Progenitor cell of endocrine pancreas (in vitro differentiated cells): ENCODE data around the gene RNF152. TPM values are rescaled to one million over a fixed set of nuclear protein-coding genes. Genes with fewer than 3 reads are reported as not detected.

Experiments used
- DNase-seq: peaks from one replicate; pipeline ENCODE4 v3.0.0; 2021; ENCODE audit warnings: low spot score; ENCODE audit not compliant: unreplicated experiment
- H3K27ac Mint-ChIP-seq: 2 replicates; pipeline ENCODE4 v1.8.0; 2021; ENCODE audit warnings: mild to moderate bottlenecking, moderate library complexity, mixed read lengths
- H3K27me3 Mint-ChIP-seq: 2 replicates; pipeline ENCODE4 v1.8.0; 2021; ENCODE audit warnings: mixed read lengths
- H3K36me3 Mint-ChIP-seq: 2 replicates; pipeline ENCODE4 v1.8.0; 2022; ENCODE audit warnings: mixed read lengths; ENCODE audit not compliant: insufficient read depth
- H3K4me1 Mint-ChIP-seq: 2 replicates; pipeline ENCODE4 v1.8.0; 2021; ENCODE audit warnings: low read depth, mixed read lengths
- H3K4me3 Mint-ChIP-seq: 2 replicates; pipeline ENCODE4 v1.8.0; 2021; ENCODE audit warnings: low read depth, mild to moderate bottlenecking, moderate library complexity, mixed read lengths
- H3K9me3 Mint-ChIP-seq: 2 replicates; pipeline ENCODE4 v1.8.0; 2021; ENCODE audit warnings: low read depth, mixed read lengths
- CTCF ChIP-seq: fragments of 200-600 bp; sonication (generic); IDR thresholded peaks from one replicate; pipeline ENCODE4 v1.5.0; 2021; ENCODE audit warnings: antibody characterized with exemption, mild to moderate bottlenecking; ENCODE audit not compliant: unreplicated experiment
- total RNA-seq: library from RNA; stranded (reverse); gene quantifications from 2 replicates; pipeline ENCODE4 v1.2.1, GENCODE V29; 2021

RNF152 gene
- total RNA-seq, 1 donor from 2014 or later = 32.0 TPM

DNA sequence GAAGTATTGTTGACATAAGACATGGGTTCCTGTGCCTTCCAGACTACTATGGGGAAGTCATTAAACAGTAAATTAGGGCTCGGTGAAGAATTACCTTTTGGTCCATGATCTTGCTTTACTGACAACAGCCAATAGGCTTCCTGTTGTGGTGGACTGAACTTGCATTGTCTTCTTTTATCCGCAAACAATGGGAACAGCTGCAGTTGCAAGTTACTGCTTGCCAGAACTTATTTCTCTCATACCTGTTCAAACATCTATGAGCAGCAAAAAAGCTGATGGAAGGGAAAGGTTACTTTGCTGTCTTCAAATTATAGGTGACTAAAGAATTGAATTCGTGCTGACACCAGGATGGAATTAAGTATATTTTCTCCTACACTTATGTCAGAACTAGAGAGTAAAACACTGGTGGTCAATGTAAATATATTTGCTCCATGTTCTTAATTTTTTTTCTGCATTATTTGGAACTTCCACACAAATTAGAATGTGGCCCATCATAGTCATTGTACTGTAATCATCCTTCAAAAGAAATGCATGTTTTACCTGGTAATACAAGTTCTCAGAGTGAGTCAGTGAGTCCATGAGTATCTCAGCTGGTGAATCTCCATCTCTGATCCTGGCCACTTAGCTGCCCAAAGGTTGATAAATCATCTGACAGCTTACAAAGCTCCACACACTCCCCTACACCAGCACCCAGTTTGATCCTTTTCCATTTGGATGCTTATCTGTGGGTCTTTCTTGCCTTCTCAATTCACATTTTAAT is 37.3 kb upstream of the RNF152 start:
- Mint-ChIP-seq H3K9me3 (peaks cover 9% of the 10 kb centered on the region), H3K4me3 (no peak overlapping the region), H3K27me3 (no peaks in the 10 kb centered on the region), H3K4me1 (no peaks in the 10 kb centered on the region), H3K27ac (no peak overlapping the region), H3K36me3 (no peaks in the 10 kb centered on the region)
- TF ChIP-seq CTCF = no peak
- DNase-seq = no peak

DNA sequence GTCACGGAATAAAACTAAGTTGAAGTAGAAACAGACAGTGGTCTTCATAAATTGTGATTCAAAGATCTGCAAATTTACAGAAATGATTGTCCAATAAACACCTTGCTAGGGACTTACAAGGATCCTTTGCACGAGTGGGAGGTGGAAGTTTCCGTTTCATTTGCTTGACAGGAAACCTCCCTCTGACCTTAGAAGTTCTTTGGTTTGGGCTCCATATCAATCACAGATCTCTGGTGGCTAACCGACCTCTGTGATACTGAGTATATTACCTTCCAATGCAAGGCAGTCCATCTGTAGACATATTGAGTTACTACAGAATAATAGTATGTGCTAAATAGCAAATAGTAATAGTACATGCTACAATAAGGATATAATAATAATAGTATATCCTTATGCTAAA is 33.7 kb upstream of the RNF152 start:
- no peak for TF ChIP-seq CTCF
- no peak overlapping the region for H3K27ac Mint-ChIP-seq
- no peaks in the 10 kb centered on the region for H3K27me3 Mint-ChIP-seq
- peaks cover 7% of the 10 kb centered on the region for H3K9me3 Mint-ChIP-seq
- H3K4me1 Mint-ChIP-seq = peaks cover 2% of the 10 kb centered on the region
- no peak overlapping the region for H3K4me3 Mint-ChIP-seq
- no peak for DNase-seq
- no peaks in the 10 kb centered on the region for H3K36me3 Mint-ChIP-seq

GRCh38 chr18:61924550-61924949 is 31.7 kb upstream of the RNF152 start:
- no peak for TF ChIP-seq CTCF
- Mint-ChIP-seq H3K9me3 (peaks cover 7% of the 10 kb centered on the region), H3K27ac (no peak overlapping the region), H3K4me1 (peaks cover 3% of the 10 kb centered on the region), H3K36me3 (no peaks in the 10 kb centered on the region), H3K27me3 (no peaks in the 10 kb centered on the region), H3K4me3 (no peak overlapping the region)
- DNase-seq = no peak

GRCh38 chr18:61922435-61922834 is 29.6 kb upstream of the RNF152 start:
- no peak for TF ChIP-seq CTCF
- Mint-ChIP-seq H3K27ac (no peak overlapping the region), H3K4me3 (no peak overlapping the region), H3K4me1 (peaks cover 3% of the 10 kb centered on the region), H3K36me3 (no peaks in the 10 kb centered on the region), H3K9me3 (peaks cover 3% of the 10 kb centered on the region), H3K27me3 (no peaks in the 10 kb centered on the region)
- DNase-seq = no peak

DNA sequence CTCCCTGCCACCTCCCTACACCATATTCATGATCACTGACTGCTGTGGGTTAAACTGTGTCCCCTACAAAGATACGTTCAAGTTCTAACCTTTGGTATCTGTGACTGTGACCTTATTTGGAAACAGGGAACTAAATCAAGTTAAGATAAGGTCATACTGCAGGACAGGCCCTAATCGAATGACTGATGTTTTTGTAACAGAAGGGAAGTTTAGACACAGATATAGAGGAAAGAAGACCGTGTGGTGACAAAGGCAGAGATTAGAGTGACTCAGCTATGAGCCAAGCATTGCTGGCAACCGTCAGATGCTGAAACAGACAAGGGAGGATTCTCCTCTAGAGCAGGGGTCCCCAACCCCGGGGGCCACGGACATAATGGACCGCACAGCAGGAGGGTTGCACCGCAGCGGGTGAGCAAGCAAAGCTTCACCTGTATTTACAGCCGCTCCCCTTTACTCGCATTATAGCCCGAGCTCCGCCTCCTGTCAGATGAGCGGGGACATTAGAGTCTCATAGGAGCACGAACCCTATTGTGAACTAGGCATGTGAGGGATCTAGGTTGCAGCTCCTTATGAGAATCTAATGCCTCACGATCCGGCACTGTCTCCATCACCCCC is 28.9 kb upstream of the RNF152 start:
- Mint-ChIP-seq H3K36me3 (no peaks in the 10 kb centered on the region), H3K27me3 (no peaks in the 10 kb centered on the region)

More for the DNA sequence above, 28.9 kb upstream of the RNF152 start:
- peaks cover 3% of the 10 kb centered on the region for H3K4me1 Mint-ChIP-seq
- no peak overlapping the region for H3K4me3 Mint-ChIP-seq
- no peak overlapping the region for H3K27ac Mint-ChIP-seq
- no peak for DNase-seq
- no peak for TF ChIP-seq CTCF
- H3K9me3 Mint-ChIP-seq = no peaks in the 10 kb centered on the region
